Measurements from ENCODE around the gene CDC34. TPM values are rescaled to one million over a fixed set of nuclear protein-coding genes. Genes with fewer than 3 reads are reported as not detected.
A peak's percentile ranks its signal among the peaks of the same experiment; 100 is the strongest.

CDC34 gene
- total and polyA plus RNA-seq, 7 donors, result 72.6 to 160 (median 107) TPM

DNA sequence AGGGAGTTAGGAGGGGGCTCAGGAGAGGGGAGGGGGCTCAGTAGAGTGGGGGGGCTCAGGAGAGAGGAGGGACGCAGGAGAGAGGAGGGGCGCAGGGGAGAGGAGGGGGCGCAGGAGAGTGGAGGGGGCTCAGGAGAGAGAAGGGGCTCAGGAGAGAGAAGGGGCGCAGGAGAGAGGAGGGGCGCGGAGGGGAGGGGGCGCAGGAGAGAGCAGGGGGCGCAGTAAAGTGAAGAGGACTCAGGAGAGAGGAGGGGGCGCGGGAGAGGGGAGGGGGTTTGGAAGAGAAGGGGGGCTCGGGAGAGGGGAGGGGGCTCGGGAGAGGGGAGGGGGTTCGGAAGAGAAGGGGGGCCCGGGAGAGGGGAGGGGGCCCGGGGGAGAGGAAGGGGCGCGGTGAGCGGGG is 34.6 kb upstream of the CDC34 start:
- TF ChIP-seq, protein P1, sequence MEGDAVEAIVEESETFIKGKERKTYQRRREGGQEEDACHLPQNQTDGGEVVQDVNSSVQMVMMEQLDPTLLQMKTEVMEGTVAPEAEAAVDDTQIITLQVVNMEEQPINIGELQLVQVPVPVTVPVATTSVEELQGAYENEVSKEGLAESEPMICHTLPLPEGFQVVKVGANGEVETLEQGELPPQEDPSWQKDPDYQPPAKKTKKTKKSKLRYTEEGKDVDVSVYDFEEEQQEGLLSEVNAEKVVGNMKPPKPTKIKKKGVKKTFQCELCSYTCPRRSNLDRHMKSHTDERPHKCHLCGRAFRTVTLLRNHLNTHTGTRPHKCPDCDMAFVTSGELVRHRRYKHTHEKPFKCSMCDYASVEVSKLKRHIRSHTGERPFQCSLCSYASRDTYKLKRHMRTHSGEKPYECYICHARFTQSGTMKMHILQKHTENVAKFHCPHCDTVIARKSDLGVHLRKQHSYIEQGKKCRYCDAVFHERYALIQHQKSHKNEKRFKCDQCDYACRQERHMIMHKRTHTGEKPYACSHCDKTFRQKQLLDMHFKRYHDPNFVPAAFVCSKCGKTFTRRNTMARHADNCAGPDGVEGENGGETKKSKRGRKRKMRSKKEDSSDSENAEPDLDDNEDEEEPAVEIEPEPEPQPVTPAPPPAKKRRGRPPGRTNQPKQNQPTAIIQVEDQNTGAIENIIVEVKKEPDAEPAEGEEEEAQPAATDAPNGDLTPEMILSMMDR (IDR thresholded peaks at IDR 0.05), result no peak
- Histone ChIP-seq H3K4me1 (no peaks in the 10 kb centered on the region), H3K4me3 (no peak overlapping the region), H3K27ac (no peak overlapping the region), H3K9me3 (no peaks in the 10 kb centered on the region), H3K27me3 (ENCODE audit: insufficient read depth in 3 of 3, low read length in 2 of 3) (peaks cover 0 to 34% (median 22%) of the 10 kb centered on the region in 3 donors), H3K36me3 (ENCODE audit: insufficient read depth in 1 of 2, low read depth in 1 of 2) (no peaks in the 10 kb centered on the region)
- intact Hi-C loops (cut with DNase I), result no loop called here
- no peak for ATAC-seq
- DNase-seq, result peak; percentile 5 to 14
- WGBS, 3 donors, result 4 to 8% (median 6%) methylated on average over 3 to 17 of the region's 18 CpGs

DNA sequence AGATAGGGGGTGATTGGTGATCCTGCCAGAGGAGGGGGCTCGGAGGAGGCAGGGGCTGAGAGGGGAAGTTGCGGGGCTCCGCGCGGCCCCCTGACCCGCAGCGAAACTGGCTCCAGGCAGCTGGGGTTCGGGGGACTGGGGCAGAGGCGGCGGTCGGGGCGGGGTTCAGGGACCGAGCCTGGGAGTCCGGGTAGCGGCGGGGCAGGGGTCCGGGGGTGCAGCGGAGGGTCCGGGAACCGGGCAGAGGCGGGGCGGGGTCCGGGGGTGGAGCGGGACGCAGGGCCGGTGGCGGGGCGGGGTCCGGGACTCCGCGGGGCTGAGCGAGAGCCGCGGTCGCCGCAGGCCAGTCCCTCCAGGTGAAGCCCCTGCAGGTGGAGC is 34.1 kb upstream of the CDC34 start:
- peak in 1 of 4 donors; percentile 11 for ATAC-seq
- TF ChIP-seq, protein P1 (IDR thresholded peaks at IDR 0.05), result no peak
- Histone ChIP-seq H3K4me3 (no peak overlapping the region), H3K4me1 (no peaks in the 10 kb centered on the region), H3K36me3 (ENCODE audit: insufficient read depth in 1 of 2, low read depth in 1 of 2) (no peaks in the 10 kb centered on the region), H3K27me3 (ENCODE audit: insufficient read depth in 3 of 3, low read length in 2 of 3) (peaks cover 0 to 34% (median 22%) of the 10 kb centered on the region in 3 donors), H3K9me3 (no peaks in the 10 kb centered on the region), H3K27ac (no peak overlapping the region)
- WGBS, 3 donors, result 0 to 3% (median 2%) methylated on average over 8 to 36 of the region's 36 CpGs
- peak; percentile 17 to 52 for DNase-seq
- intact Hi-C loops (cut with DNase I), result no loop called here

DNA sequence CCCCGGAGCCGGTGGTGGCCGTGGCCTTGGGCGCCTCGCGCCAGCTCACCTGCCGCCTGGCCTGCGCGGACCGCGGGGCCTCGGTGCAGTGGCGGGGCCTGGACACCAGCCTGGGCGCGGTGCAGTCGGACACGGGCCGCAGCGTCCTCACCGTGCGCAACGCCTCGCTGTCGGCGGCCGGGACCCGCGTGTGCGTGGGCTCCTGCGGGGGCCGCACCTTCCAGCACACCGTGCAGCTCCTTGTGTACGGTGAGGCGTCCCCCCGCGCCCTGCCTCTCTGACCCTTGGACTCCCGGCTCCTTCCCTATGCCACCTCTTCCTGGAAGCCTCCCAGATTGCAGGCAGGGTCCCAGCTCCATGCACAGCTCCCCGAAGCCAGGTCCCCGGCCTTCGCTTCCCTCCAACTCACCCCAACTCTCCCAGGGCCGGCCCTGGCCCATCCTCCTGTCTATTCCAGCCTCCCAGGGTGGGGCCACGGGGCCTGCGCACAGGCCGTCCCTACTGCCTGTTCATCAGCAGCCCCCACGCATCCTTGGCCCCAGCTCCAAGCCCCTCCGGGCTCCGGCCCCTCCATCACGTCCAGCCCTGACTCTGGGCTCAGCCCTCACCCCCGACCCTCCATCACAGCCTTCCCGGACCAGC is 33.6 kb upstream of the CDC34 start:
- H3K27ac ChIP-seq, result no peak overlapping the region
- WGBS, 3 donors, result 7 to 10% (median 10%) methylated on average over 28 to 50 of the region's 50 CpGs
- H3K36me3 ChIP-seq (ENCODE audit: insufficient read depth in 1 of 2, low read depth in 1 of 2), result no peaks in the 10 kb centered on the region
- H3K4me1 ChIP-seq, result no peaks in the 10 kb centered on the region
- DNase-seq (peak; percentile 7 to 48), ATAC-seq (peak in 2 of 4 donors; percentile 19 to 20)
- TF ChIP-seq, protein P1 (IDR thresholded peaks at IDR 0.05), result no peak
- peaks cover 0 to 34% (median 22%) of the 10 kb centered on the region in 3 donors for H3K27me3 ChIP-seq (ENCODE audit: insufficient read depth in 3 of 3, low read length in 2 of 3)
- no peaks in the 10 kb centered on the region for H3K9me3 ChIP-seq
- intact Hi-C loops (cut with DNase I), result no loop called here
- no peak overlapping the region for H3K4me3 ChIP-seq

DNA sequence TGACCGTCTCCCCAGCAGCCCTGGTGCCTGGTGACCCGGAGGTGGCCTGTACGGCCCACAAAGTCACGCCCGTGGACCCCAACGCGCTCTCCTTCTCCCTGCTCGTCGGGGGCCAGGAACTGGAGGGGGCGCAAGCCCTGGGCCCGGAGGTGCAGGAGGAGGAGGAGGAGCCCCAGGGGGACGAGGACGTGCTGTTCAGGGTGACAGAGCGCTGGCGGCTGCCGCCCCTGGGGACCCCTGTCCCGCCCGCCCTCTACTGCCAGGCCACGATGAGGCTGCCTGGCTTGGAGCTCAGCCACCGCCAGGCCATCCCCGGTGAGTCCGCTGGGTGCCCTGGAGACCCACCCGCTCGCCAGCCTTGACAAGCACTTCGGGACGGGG is 33.1 kb upstream of the CDC34 start:
- TF ChIP-seq, protein P1 (IDR thresholded peaks at IDR 0.05), result no peak
- H3K36me3 ChIP-seq (ENCODE audit: insufficient read depth in 1 of 2, low read depth in 1 of 2), result no peaks in the 10 kb centered on the region
- H3K4me1 ChIP-seq, result no peaks in the 10 kb centered on the region
- no peak for ATAC-seq
- no peak overlapping the region for H3K4me3 ChIP-seq
- 14 to 23% (median 18%) methylated on average over 12 to 26 of the region's 26 CpGs for WGBS, 3 donors
- H3K27ac ChIP-seq, result no peak overlapping the region
- peak in 1 of 2 donors; percentile 4 for DNase-seq
- intact Hi-C loops (cut with DNase I), result no loop called here
- peaks cover 0 to 34% (median 22%) of the 10 kb centered on the region in 3 donors for H3K27me3 ChIP-seq (ENCODE audit: insufficient read depth in 3 of 3, low read length in 2 of 3)
- H3K9me3 ChIP-seq, result no peaks in the 10 kb centered on the region

Measured in psoas muscle (tissue), 8 donors.